ENCODE results near the gene CNGA3. TPM values are rescaled to one million over a fixed set of nuclear protein-coding genes. Genes with fewer than 3 reads are reported as not detected.

Gene CNGA3
- total and polyA plus RNA-seq, 2 experiments from 2014 or later = not detected

- H4K20me1 ChIP-seq (replicated peaks; ENCODE audit: insufficient read depth) = 0 out of 2 replicates have a peak, but pooled peaks cover 6% of the 10 kb centered on the region
- TF ChIP-seq REST (IDR thresholded peaks at IDR 0.05; ENCODE audit: unreplicated experiment) = no peak
- TF ChIP-seq EZH2phosphoT487 (IDR thresholded peaks at IDR 0.05; ENCODE audit: unreplicated experiment) = no peak
- TF ChIP-seq CREB1 (CRISPR knock-in tag; IDR thresholded peaks at IDR 0.05; ENCODE audit: low read depth) = no peak
- TF ChIP-seq STAT1 (IDR thresholded peaks at IDR 0.05; ENCODE audit: unreplicated experiment) = no peak
- TF ChIP-seq, protein P1, sequence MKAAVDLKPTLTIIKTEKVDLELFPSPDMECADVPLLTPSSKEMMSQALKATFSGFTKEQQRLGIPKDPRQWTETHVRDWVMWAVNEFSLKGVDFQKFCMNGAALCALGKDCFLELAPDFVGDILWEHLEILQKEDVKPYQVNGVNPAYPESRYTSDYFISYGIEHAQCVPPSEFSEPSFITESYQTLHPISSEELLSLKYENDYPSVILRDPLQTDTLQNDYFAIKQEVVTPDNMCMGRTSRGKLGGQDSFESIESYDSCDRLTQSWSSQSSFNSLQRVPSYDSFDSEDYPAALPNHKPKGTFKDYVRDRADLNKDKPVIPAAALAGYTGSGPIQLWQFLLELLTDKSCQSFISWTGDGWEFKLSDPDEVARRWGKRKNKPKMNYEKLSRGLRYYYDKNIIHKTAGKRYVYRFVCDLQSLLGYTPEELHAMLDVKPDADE (IDR thresholded peaks at IDR 0.05) = no peak
- TF ChIP-seq ZNF114 (CRISPR knock-in tag; IDR thresholded peaks at IDR 0.05) = no peak
- no peak for TF ChIP-seq ZNF462 (CRISPR knock-in tag; IDR thresholded peaks at IDR 0.05)
- no peak for TF ChIP-seq EZH2 (IDR thresholded peaks at IDR 0.05; ENCODE audit: low read depth, unreplicated experiment)
- TF ChIP-seq ZNF331 (CRISPR knock-in tag; IDR thresholded peaks at IDR 0.05; ENCODE audit: low read depth) = no peak
- TF ChIP-seq JUNB (IDR thresholded peaks at IDR 0.05; ENCODE audit: unreplicated experiment) = no peak
- TF ChIP-seq NANOG (IDR thresholded peaks at IDR 0.05; ENCODE audit: borderline replicate concordance) = no peak
- no peaks in the 10 kb centered on the region; the same call in 2 of the 3 replicates for H3K9me3 Mint-ChIP-seq
- H3K4me2 ChIP-seq = no peak overlapping the region
- H3K4me1 ChIP-seq (ENCODE audit: insufficient read depth) = no peaks in the 10 kb centered on the region
- no peaks in the 10 kb centered on the region for H3K79me2 ChIP-seq (replicated peaks; ENCODE audit: insufficient read depth)
- H3F3A ChIP-seq (replicated peaks; ENCODE audit: low read depth) = no peaks in the 10 kb centered on the region
- H3K4me1 Mint-ChIP-seq = peaks cover 9% of the 10 kb centered on the region; the same call in 2 of the 3 replicates
- H3K4me3 Mint-ChIP-seq = no peak overlapping the region
- no peaks in the 10 kb centered on the region for H3K36me3 ChIP-seq (ENCODE audit: insufficient read depth)
- peaks cover 5% of the 10 kb centered on the region for H3K27me3 Mint-ChIP-seq (ENCODE audit: insufficient read depth, low read depth, poor library complexity)
- H3K27ac ChIP-seq (ENCODE audit: low read depth) = no peak overlapping the region
- H3K27me3 ChIP-seq (ENCODE audit: insufficient read depth) = no peaks in the 10 kb centered on the region
- H2AFZ ChIP-seq = no peak overlapping the region
- no peak overlapping the region for H3K27ac Mint-ChIP-seq
- H3K9me2 ChIP-seq (ENCODE audit: insufficient read depth) = no peaks in the 10 kb centered on the region
- no peaks in the 10 kb centered on the region for H3K36me3 Mint-ChIP-seq (ENCODE audit: low read depth)
- DNase-seq (ENCODE audit: low spot score) (no peak), ATAC-seq (no peak)
- no peak overlapping the region for H3K4me3 ChIP-seq
These were observed 36.5 kb downstream of the CNGA3 start for GRCh38 chr2:98382739-98383138.

Measured in GM23338 (cell line).